NB4 (cell line): ENCODE data around the gene SIL1.

Experiments used
- DNase-seq: peaks from one replicate; pipeline ENCODE4 v3.0.0; 2010; ENCODE audit warnings: low read depth
- H3K4me3 ChIP-seq: one replicate; pipeline ENCODE4 v1.5.1; 2011; ENCODE audit warnings: mild to moderate bottlenecking, low read depth, low read length, moderate library complexity
- CTCF ChIP-seq: IDR thresholded peaks from one replicate; pipeline ENCODE4 v1.5.1; 2012; ENCODE audit warnings: low read depth, low read length
- MYC ChIP-seq: IDR thresholded peaks from 2 replicates; pipeline ENCODE4 v1.6.1; 2011; ENCODE audit warnings: low read depth, low read length
- POLR2A ChIP-seq: IDR thresholded peaks from 2 replicates; pipeline ENCODE4 v1.6.1; 2011; ENCODE audit warnings: mild to moderate bottlenecking; ENCODE audit not compliant: insufficient read length; ENCODE audit errors: extremely low read depth
- TF ChIP-seq, protein P1 (sequence below): IDR thresholded peaks from 2 replicates; pipeline ENCODE4 v1.6.1; 2011; ENCODE audit warnings: low read depth, low read length

Gene SIL1

DNA sequence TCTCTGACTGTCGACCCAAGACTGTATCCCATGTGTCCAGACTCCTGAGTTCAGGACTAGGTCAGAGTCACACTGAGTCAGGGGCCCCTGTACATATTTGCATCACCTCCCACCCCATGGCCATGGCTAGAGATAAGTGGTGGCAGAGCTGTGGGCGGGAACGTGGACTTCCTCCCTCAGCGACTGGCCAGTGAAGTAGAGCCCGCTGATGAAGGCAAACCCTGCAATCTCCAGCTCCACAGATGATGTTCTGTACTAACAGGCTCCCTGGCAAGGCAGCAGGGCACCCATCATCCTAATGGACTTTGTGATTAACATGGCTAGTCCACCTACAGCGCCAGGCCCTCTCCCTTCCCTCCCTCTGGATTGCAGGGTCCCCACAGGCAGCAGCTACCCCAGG lies 212.5 kb downstream of the SIL1 start:
- TF ChIP-seq CTCF, result no peak
- TF ChIP-seq, protein P1, sequence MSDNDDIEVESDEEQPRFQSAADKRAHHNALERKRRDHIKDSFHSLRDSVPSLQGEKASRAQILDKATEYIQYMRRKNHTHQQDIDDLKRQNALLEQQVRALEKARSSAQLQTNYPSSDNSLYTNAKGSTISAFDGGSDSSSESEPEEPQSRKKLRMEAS, result no peak
- TF ChIP-seq POLR2A, result no peak
- no peak for TF ChIP-seq MYC
- H3K4me3 ChIP-seq, result no peak overlapping the region
- no peak for DNase-seq

DNA sequence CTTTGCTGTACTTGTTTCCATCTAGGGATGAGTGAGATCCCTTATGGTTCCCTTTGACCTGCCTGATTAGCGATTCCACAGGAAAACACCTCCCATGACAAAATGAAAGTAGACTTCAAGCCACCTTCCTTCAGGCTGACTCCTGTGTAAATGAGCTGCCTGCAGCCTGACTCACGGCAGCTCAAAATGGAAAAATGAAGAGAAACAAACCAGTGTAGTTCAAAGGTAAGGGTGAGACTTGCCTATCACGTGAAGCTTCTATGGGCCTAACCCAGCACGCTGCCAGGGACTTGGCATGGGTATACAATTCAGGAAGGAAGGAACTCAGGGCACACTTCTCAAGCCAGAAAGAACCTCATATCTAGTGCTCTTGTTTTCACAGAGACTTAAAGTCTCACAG lies 212.9 kb downstream of the SIL1 start:
- no peak for DNase-seq
- TF ChIP-seq, protein P1, result no peak
- TF ChIP-seq MYC (no peak), CTCF (no peak), POLR2A (no peak)

DNA sequence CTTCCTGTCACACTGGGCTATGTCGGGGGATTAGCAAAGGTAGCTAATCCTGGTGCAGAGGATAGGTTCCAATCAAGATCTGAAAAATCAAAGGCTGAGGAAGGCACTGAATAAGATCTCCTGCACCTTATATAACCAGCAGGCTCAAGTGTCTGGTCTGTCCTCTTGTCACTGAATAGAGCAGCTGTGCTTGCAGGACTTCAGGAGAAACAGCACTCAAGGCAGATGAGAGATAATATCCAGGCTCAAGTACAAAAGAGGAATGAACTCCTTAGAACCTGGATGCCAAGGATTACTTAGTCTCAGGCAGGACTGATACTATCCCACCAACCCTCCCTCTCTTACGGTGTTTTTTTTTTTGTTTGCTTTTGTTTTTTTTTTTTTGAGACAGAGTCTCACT lies 214.2 kb downstream of the SIL1 start:
- DNase-seq, result no peak
- TF ChIP-seq, protein P1, result no peak
- TF ChIP-seq POLR2A (no peak), CTCF (no peak), MYC (no peak)
- H3K4me3 ChIP-seq, result no peak overlapping the region

More for the DNA sequence above, 212.9 kb downstream of the SIL1 start:
- H3K4me3 ChIP-seq, result no peak overlapping the region

DNA sequence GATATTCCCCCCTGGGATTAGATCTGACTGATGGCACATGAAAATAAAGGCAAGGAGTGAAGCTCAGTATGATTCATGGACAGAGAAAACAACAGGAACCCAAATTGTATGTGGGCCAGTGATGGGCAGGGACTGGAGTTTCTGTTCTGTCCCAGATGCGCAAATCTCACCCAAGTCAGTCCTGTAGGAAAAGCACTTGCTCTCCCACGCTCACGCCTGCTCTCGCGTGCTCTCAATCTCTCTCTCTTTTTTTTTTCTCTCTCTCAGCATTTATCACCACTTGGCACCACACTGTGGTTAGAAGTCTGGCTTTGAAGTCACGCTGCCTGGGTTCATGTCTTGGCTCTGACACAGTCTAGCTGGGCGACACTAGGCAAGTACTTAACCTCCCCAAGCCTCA lies 216.6 kb downstream of the SIL1 start:
- no peak for TF ChIP-seq CTCF
- no peak for DNase-seq
- no peak overlapping the region for H3K4me3 ChIP-seq

DNA sequence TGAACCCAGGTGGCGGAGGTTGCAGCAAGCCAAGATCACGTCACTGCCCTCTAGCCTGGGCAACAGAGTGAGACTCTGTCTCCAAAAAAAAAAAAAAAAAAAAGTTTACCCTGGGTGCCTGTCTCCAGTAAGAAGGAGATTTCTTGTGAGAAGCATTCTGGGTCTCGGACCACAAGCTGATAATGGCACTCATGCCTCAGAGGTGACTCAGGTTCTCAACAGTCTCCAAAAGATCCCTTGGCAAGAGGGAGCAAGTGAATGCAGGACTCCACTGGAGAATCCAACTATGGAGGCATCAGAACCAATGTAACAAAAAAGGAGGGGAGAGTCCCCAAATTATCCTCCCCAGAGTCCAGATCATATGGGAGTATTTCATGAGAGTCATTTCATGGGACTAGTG lies 217.0 kb downstream of the SIL1 start:
- no peak for TF ChIP-seq CTCF
- TF ChIP-seq, protein P1, result no peak
- TF ChIP-seq MYC, result no peak
- no peak for TF ChIP-seq POLR2A
- DNase-seq, result no peak
- no peak overlapping the region for H3K4me3 ChIP-seq

- TF ChIP-seq MYC (no peak), CTCF (no peak), POLR2A (no peak)
- TF ChIP-seq, protein P1, result no peak
- no peak for DNase-seq
- no peak overlapping the region for H3K4me3 ChIP-seq
Measured at GRCh38 chr5:138980441-138980840, 217.7 kb downstream of the SIL1 start.
